Mammary epithelial cell (primary cell): Measurements from ENCODE around the gene FAM163A.

Source experiments
- CTCF ChIP-seq, 2 donors: IDR thresholded peaks in 1 of 2; conservative IDR thresholded peaks in 1 of 2; 2 replicates each; pipeline ENCODE4 v1.5.1; 2011 to 2012; ENCODE audit warnings: inconsistent platforms in 2 of 2, low read length in 2 of 2, mild to moderate bottlenecking in 2 of 2, control low read depth in 1 of 2, low read depth in 1 of 2; ENCODE audit not compliant: insufficient read depth in 1 of 2; ENCODE audit errors: extremely low read depth in 1 of 2
- EZH2 ChIP-seq: IDR thresholded peaks from 2 replicates; pipeline ENCODE4 v1.6.1; 2012; ENCODE audit warnings: low read length, inconsistent platforms, borderline replicate concordance

- no peak for TF ChIP-seq CTCF (conservative IDR thresholded peaks at IDR 0.05 in 1 of 2, IDR thresholded peaks at IDR 0.05 in 1 of 2; ENCODE audit: extremely low read depth in 1 of 2, insufficient read depth in 1 of 2, low read depth in 1 of 2, low read length in 2 of 2)
- TF ChIP-seq EZH2 = no peak
Observed at GRCh38 chr1:179831852-179832699, 89.0 kb downstream of the FAM163A start.
